ELR (cell line): ENCODE data around the gene LDHAL6B.
A peak's percentile ranks its signal among the peaks of the same experiment; 100 is the strongest.

Source experiments
- DNase-seq: peaks from one replicate; pipeline ENCODE4 v3.0.0-alpha.2; 2015; ENCODE audit warnings: low read depth

The LDHAL6B gene

DNA sequence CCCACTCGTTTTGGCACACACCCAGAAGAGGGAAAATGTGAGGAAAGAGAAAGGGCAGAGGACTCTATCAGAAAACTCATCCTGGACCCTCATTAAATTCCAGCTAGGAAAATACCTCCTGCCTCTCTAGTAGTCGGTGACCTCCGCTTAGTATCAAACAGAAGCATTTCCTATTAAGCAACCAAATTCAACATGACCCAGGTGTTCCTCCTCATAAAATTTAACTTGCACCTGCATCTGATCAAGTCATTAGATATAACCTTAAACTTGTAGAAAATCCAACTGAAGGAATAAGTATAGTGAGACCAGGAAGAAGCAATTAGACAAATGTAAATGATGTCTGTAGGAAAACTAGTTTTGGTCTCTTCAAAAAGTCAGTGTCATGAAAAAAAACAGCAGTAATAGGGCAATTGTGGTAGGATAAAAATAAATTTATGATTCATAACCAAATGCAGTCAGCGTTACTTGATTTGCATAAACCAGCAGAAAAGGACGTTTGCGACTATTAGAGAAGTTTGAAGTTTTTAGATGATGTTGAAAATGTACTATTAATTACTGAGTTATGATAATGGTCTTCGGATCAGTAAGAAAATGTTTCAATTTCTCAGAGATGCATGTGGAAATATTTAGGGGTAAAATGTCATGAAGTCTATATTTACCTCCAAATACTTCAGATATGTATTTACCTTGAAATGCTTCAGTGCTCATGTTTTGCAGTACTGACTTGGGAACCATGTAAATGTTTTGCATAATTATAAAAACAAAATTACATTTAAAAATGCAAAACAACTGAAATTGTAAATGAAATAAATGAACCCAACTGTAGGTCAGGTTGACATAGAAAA is 44.6 kb downstream of the LDHAL6B start:
- no peak for DNase-seq

DNA sequence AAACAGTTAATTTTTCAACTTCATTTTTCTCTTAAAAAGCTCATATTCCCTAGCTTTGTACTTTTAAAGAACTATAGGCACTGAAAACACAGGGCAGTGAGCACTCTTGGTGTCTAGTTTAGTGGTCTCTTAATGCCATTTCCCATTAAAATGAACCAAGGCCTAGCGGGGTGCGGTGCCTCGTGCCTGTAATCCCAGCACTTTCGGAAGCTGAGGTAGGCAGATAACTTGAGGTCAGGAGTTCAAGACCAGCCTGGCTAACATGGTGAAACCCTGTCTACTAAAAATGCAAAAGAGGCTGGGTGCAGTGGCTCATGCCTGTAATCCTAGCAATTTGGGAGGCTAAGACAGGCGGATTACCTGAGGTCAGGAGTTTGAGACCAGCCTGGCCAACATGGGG is 45.5 kb downstream of the LDHAL6B start:
- no peak for DNase-seq

DNA sequence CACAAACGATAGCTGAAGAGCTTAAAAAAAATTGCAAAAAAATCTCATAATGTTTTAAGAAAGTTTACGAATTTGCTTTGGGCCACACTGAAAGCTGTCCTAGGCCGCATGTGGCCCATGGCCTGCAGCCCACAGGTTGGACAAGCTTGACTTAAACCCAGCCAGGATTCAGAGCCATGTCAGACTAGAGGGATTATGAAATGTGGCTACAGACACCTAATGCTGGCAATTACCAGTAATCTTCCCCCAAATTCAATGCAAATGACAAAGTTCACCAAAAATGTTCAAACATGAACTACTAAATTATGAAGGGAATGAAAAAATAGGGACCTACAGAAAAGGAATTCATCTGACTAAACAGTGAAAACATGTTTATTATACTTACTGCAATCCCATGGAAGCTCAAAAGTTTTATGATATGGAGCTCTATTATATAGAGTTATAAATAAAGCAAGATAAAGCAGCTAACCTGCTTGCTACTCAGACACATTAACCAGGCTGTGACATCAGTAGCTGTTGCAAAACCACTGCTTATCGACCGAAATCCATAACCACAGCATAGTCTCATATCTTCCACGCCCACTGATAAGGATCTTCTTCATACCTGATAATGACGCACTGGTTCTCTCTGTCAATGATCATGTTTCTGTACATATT is 49.2 kb downstream of the LDHAL6B start:
- DNase-seq = peak; percentile 18

DNA sequence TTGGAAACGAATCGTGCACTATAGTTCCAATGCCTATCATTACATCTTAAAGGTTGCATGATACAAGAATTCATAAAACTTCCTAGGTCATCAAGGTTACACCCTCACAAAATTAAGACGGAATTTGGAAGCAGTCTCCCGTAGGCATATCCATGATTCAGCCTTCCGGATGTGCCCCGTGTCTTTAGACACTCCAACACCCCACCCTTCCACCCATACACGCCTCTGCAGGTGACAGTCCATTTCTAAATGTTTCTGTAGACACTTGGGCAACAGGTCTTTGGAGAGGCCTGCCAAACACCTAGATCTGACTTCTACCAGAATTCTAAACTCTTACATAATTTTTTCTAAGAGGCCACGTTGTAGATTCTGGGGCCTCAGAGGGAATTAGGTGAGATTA is 49.8 kb downstream of the LDHAL6B start:
- no peak for DNase-seq

DNA sequence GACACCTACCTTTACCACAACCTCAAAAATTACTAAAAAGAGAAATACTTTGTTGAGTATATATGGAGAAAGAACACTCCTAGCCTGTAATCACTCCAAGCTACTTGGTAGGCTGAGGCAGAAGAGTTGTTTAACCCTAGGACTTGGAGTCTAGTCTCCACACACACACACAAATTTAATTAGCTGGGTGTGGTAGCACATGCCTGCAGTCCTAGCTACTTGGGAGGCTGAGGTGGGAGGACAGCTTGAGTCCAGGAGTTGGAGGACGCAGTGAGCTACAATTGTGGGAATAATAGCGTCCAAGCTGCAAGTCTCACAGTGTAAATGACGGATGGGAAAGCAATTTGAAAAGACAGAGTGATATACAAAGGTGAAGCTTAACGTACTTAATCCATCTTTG is 50.5 kb downstream of the LDHAL6B start:
- no peak for DNase-seq
